Measurements from ENCODE around the gene DNAH17. TPM values are rescaled to one million over a fixed set of nuclear protein-coding genes. Genes with fewer than 3 reads are reported as not detected.
A peak's percentile ranks its signal among the peaks of the same experiment; 100 is the strongest.

DNAH17 gene
- total and polyA plus RNA-seq, 2 of the 13 experiments (the other 11 are each of a cell fraction or from before 2014, with no cell fraction given), result 0.86 to 1.6 TPM

GRCh38 chr17:78558181-78558850 lies 18.9 kb downstream of the DNAH17 start (continued):
- TF ChIP-seq MXD3 (CRISPR knock-in tag; IDR thresholded peaks at IDR 0.05), result no peak
- peak; percentile 98 for TF ChIP-seq JUN (CRISPR knock-in tag; IDR thresholded peaks at IDR 0.05)
- no peak for TF ChIP-seq RBFOX2 (IDR thresholded peaks at IDR 0.05; ENCODE audit: low read depth, low read length)
- no peak for TF ChIP-seq ZSCAN25 (CRISPR knock-in tag; IDR thresholded peaks at IDR 0.05)
- peak; percentile 99 for TF ChIP-seq ATF2 (CRISPR knock-in tag; IDR thresholded peaks at IDR 0.05)
- no peak; the same call in 1 of the 2 replicates for TF ChIP-seq FOSL1 (CRISPR knock-in tag; IDR thresholded peaks at IDR 0.05; ENCODE audit: borderline replicate concordance)
- TF ChIP-seq RARA (CRISPR knock-in tag; IDR thresholded peaks at IDR 0.05), result peak; percentile 90
- TF ChIP-seq HMGA1 (CRISPR knock-in tag; conservative IDR thresholded peaks at IDR 0.05), result no peak
- TF ChIP-seq ZBTB7B (CRISPR knock-in tag; IDR thresholded peaks at IDR 0.05), result 0 out of 2 replicates have a peak, but pooled peaks have one; percentile 53
- TF ChIP-seq CREBL2 (CRISPR knock-in tag; IDR thresholded peaks at IDR 0.05; ENCODE audit: borderline replicate concordance), result no peak
- peak; percentile 48; the same call in 1 of the 2 replicates for TF ChIP-seq CBFB (CRISPR knock-in tag; IDR thresholded peaks at IDR 0.05)
- no peak for TF ChIP-seq SRSF9 (IDR thresholded peaks at IDR 0.05; ENCODE audit: borderline replicate concordance, insufficient read depth, low read depth, low read length, poor library complexity, severe bottlenecking)
- no peak for TF ChIP-seq ZSCAN30 (CRISPR knock-in tag; IDR thresholded peaks at IDR 0.05)
- no peak for TF ChIP-seq ZBTB8A (CRISPR knock-in tag; IDR thresholded peaks at IDR 0.05; ENCODE audit: borderline replicate concordance, low read depth)
- TF ChIP-seq CBX1 (IDR thresholded peaks at IDR 0.05; ENCODE audit: low read depth), result no peak
- TF ChIP-seq FOXK2 (IDR thresholded peaks at IDR 0.05), result 0 out of 2 replicates have a peak, but pooled peaks have one; percentile 24
- TF ChIP-seq ZNF660 (CRISPR knock-in tag; IDR thresholded peaks at IDR 0.05; ENCODE audit: borderline replicate concordance, low read depth), result no peak
- TF ChIP-seq SP2 (CRISPR knock-in tag; IDR thresholded peaks at IDR 0.05), result no peak
- TF ChIP-seq USF2 (IDR thresholded peaks at IDR 0.05; ENCODE audit: low read depth, low read length), result no peak
- TF ChIP-seq USF2 (CRISPR knock-in tag; IDR thresholded peaks at IDR 0.05; ENCODE audit: borderline replicate concordance), result no peak
- TF ChIP-seq RNF2 (conservative IDR thresholded peaks at IDR 0.05; ENCODE audit: low read depth), result no peak
- peak; percentile 72 for TF ChIP-seq MED1 (CRISPR knock-in tag; IDR thresholded peaks at IDR 0.05)
- no peak for TF ChIP-seq ZNF280B (CRISPR knock-in tag; IDR thresholded peaks at IDR 0.05; ENCODE audit: borderline replicate concordance)
- peak; percentile 81 for TF ChIP-seq SMARCC2 (IDR thresholded peaks at IDR 0.05)
- TF ChIP-seq SALL2 (CRISPR knock-in tag; IDR thresholded peaks at IDR 0.05), result no peak
- no peak for TF ChIP-seq ZFP36L2 (CRISPR knock-in tag; IDR thresholded peaks at IDR 0.05)
- TF ChIP-seq ONECUT2 (CRISPR knock-in tag; IDR thresholded peaks at IDR 0.05), result no peak

All from HepG2 (cell line).